ENCODE results near the gene SLC9A9.

DNA sequence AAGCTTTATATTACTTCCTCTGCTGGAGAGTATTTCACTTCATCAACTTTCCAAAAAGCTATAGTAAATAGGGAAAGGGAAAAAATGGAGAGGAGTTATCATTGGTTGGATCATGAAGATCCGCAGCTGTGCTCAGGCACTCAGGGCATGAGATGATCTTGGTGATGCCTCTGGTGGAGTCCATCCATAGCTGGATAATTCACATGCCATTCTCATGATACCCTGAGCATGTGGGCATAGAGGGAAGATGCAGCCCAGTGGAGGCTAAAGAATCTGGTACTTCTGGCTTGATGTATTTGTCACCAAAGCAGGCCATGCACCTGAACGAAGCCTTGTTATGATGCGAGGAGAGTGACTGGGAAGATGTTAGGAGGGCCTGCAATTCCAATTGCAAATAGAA is 578.5 kb downstream of the SLC9A9 start:
- TF ChIP-seq CTCF (IDR thresholded peaks at IDR 0.05), result no peak
- no peak for TF ChIP-seq POLR2A (IDR thresholded peaks at IDR 0.05)
